Measurements from ENCODE around the gene GATC.
"Not testable (repeated sequence)": the region's sequence is repeated elsewhere in the genome, so short reads cannot be mapped to it uniquely, and the experiment has no call there.

DNA sequence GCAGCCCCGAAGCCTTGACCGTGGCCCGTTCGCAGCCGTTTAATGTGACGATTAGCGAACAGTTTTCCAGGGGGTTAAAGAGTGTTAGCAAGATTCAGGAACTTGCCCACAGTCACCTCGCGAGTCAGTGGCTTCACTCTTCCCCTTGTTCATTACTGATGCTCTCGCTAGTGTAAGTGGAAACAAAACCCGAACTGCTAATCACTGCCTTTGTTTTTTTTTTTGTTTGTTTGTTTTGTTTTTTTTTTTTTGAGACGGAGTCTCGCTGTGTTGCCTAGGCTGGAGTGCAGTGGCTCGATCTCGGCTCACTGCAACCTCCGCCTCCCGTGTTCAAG lies 567 bp downstream of the GATC start:
- TF ChIP-seq, protein P1, sequence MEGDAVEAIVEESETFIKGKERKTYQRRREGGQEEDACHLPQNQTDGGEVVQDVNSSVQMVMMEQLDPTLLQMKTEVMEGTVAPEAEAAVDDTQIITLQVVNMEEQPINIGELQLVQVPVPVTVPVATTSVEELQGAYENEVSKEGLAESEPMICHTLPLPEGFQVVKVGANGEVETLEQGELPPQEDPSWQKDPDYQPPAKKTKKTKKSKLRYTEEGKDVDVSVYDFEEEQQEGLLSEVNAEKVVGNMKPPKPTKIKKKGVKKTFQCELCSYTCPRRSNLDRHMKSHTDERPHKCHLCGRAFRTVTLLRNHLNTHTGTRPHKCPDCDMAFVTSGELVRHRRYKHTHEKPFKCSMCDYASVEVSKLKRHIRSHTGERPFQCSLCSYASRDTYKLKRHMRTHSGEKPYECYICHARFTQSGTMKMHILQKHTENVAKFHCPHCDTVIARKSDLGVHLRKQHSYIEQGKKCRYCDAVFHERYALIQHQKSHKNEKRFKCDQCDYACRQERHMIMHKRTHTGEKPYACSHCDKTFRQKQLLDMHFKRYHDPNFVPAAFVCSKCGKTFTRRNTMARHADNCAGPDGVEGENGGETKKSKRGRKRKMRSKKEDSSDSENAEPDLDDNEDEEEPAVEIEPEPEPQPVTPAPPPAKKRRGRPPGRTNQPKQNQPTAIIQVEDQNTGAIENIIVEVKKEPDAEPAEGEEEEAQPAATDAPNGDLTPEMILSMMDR (IDR thresholded peaks at IDR 0.05) = not testable (repeated sequence)
- TF ChIP-seq EZH2 (IDR thresholded peaks at IDR 0.05; ENCODE audit: borderline replicate concordance, insufficient read depth, low read depth, low read length, poor library complexity, severe bottlenecking) = not testable (repeated sequence)
